GM12891 (cell line): Measurements from ENCODE around the gene PRKAR1B.

Source experiments
- POLR2A ChIP-seq: IDR thresholded peaks from 2 replicates; pipeline ENCODE4 v1.6.1; 2011; ENCODE audit warnings: low read depth, low read length, control low read depth
- POLR2AphosphoS5 ChIP-seq: IDR thresholded peaks from 2 replicates; pipeline ENCODE4 v1.6.1; 2011; ENCODE audit warnings: low read depth, low read length, control low read depth
- POU2F2 ChIP-seq: IDR thresholded peaks from 2 replicates; pipeline ENCODE4 v1.6.1; 2011; ENCODE audit warnings: low read depth, mild to moderate bottlenecking, control low read depth, low read length, moderate library complexity
- TAF1 ChIP-seq: IDR thresholded peaks from 2 replicates; pipeline ENCODE4 v1.6.1; 2011; ENCODE audit warnings: low read depth, low read length, control low read depth

DNA sequence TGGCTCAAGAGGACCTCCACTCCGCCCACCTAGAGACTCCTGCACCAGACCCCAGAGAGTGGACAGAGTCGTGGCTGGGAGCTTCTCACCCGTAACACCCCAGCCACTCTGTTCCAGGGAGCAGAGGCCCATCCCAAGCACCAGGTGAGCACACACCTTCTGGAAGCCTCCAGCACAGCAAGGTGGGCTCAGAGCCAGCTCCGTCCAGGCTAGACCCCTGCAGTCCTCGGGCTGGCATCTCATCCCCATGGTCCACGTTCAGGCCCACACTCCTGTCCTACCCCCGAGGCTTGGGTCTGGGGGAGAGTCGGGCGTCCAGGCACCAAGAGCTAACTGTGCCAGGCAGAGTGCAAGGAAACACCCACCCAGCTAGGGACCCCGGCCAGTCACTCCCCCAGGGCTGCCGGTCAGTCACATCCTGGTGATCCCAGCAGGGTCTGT is 220.7 kb downstream of the PRKAR1B start:
- no peak for TF ChIP-seq POLR2A
- no peak for TF ChIP-seq POLR2AphosphoS5
- no peak for TF ChIP-seq POU2F2
- TF ChIP-seq TAF1 = no peak
